ENCODE measurements around the gene RHOBTB1.

Gene RHOBTB1

DNA sequence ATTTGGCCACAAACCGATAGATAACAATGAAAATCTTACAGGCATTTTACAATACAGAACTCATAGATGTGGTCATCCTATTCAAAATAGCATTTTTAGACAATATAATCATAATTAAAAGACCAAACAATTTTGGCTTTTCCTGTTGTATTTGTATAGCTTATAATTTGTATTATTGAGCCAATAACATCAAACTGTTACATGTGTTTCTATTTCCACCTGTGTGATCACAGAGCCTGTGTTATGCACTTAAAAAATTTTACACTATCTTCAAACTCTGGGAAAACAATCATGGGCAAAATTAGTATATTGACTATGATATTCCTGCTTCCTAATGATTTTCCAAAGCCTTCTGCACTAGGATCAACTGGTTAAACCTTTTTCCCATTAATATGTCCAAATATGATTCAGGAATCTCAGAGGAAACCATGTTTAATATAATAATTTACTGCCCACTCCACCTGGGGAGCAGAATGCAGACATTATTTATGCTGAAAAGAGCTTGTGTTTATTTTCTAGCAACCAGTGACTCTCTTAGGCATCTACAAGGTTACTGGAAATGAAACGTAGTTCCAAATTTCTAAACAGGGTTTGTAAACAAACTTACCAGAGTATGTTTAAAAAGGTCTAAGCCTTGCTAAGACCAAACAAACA is 1.7 kb downstream of the RHOBTB1 start:
- no peak for DNase-seq (ENCODE audit: low read depth)

- no peak for DNase-seq (ENCODE audit: low read depth)
These were observed 3.5 kb downstream of the RHOBTB1 start for GRCh38 chr10:60940446-60940845.

DNA sequence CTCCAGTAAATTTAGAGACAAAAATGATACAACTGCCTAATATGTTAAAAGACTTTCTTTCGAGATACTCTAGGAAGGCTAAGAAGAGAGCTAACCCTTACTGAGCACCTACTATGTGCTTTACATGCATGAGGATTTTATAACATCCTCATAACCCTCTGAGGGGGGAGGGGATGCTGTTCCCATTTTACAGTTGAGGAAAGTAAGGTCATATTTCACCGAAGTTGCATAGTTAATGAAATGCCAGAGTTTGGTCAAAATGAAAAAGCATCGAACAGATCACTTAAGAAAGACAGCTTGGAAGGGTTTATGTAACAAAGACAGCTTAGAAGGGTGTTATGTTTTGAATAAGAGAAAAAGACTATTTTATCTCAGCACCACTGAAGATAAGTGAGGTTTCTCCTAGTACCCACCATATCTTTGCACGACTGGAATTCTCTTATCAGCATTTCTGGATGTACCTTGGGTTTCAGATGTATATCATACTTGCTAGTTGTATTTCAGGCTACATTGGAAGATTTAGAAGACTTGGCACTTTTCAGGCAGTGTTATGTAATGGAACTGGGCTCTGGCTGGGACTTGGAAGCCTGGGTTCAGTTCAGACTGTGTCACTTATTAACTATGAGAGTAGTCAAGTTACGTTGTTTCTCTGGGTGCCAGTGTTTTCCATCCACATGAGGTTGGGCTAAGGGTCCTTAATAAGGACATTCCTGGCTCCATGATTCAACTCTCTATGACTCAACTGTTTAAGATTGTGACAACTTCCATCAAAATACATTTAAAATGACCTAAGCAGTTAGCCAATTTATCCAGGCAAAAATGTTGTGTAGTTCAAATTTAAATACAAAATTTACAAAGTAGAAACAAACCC is 6.0 kb downstream of the RHOBTB1 start:
- no peak for DNase-seq (ENCODE audit: low read depth)

DNA sequence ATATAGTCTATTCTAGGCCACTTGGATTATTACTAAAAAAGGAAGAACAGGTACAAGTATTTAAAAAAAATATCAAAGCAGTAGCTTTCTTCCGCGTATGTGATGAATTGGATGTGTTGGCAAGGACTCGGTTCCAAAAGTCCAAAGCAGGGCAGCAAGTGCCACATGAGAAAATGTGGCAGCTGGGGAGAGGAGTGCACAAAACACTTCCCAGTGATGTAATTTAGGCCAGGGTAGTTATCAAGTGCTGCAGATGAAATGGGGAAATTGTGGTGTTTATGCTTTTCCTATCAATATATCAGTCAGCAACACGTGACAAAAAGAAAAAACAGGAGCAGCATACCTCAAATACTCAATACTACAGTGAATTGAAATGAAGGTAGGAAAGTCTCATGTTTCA is 7.0 kb downstream of the RHOBTB1 start:
- DNase-seq (ENCODE audit: low read depth), result no peak

- no peak for DNase-seq (ENCODE audit: low read depth)
These were observed 9.5 kb downstream of the RHOBTB1 start for GRCh38 chr10:60934215-60935175.

DNA sequence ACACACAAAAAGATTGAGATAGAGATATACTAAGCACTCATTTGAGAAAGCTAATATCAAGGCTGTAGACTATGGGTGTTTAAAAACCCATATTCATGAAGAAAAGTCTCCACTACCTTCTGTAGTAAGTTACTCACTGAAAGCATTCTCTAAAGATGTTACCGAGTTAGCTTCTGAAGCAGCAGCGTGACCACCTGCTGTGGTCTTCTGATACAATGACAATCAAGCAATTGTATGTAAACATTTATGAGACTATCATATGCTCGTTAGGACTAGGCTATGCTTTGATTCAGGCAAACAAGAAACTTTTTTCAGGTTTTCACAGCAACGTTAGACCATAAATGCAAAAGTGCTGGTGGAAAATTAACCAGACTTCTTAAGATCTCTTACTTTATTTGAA is 11.2 kb downstream of the RHOBTB1 start:
- DNase-seq (ENCODE audit: low read depth), result no peak

GRCh38 chr10:60930237-60930636 is 13.7 kb downstream of the RHOBTB1 start:
- no peak for DNase-seq (ENCODE audit: low read depth)

DNA sequence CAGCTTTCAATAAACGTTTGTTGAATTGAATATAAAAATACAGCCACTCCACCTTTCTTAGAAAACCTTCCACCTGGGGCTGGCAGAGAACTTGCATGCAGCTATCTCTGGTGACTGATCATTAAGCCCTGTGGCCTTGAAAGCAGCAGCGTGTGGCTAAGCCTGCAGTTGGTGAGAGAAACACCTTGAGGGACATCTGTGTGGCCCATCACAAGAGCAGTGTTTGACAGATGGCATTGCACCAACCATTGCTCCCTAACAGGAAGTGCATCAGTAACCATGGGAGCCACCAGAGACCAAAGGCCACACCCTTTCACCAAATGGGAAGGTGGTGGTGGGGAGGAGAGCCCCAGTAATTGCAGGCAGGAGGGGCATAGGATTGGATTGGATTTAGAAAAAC is 22.4 kb downstream of the RHOBTB1 start:
- DNase-seq (ENCODE audit: low read depth), result no peak

DNA sequence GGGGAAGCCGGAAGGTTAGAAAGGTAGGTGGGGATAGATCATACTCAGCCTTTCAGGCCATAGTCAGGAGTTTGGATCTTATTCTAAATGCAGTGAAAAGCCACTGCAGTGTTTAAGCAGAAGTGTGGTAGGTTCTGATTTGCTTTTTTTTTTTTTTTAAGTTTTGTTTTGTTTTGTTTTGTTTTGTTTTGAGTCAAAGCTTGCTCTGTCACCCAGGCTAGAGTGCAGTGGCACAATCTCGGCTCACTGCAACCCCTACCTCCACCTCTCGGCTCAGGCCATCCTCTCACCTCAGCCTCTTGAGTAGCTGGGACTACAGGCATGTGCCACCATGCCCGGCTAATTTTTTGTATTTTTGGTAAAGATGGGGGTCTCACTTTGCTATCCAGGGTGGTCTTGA is 23.5 kb downstream of the RHOBTB1 start:
- DNase-seq (ENCODE audit: low read depth), result no peak

GRCh38 chr10:60919551-60919950 is 24.4 kb downstream of the RHOBTB1 start:
- DNase-seq (ENCODE audit: low read depth), result no peak

DNA sequence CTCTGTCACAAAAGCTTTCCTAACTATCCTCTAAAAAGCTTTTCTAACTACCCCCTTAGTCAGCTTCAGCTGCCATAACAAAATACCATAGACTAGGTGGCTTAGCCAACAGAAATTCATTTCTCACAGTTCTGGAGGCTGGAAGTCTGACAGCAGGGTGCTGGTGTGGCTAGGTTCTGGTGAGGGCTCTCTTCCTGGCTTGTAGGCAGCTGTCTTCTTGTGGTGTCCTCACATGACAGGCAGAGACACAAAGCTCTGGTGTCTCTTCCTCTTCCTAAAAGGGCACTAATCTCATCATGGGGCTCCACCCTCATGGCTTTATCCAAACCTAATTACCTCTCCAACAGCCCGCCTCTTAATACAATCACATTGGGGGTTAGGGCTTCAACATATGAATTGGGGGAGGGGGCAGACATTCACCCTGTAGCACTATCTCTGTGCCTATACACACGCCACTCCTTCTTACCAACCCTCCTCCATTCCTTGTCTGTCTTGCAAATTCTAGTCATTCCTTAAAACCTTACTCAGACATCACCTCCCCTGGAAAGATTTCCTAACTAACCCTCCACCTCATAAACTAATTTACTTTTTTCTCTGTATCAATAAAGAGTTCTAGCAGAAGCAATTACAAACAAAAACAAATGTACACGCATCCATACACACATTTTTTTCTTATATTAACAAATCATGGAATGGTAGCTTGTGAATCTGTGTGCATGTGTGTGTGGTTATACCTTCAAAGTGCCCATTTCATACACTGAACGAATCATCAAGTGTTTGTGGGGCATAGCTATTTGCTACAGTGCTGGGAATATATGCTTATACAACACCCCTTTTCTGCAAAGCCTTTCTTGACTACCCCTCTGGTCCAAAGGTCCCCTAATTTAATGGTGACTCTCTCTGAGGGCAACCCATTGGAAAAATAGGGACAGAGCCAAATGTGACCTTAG is 26.4 kb downstream of the RHOBTB1 start:
- no peak for DNase-seq (ENCODE audit: low read depth)

- DNase-seq (ENCODE audit: low read depth), result no peak
These were observed 28.0 kb downstream of the RHOBTB1 start for GRCh38 chr10:60916025-60916424.

GRCh38 chr10:60914690-60915141 is 29.3 kb downstream of the RHOBTB1 start:
- DNase-seq (ENCODE audit: low read depth), result no peak

DNA sequence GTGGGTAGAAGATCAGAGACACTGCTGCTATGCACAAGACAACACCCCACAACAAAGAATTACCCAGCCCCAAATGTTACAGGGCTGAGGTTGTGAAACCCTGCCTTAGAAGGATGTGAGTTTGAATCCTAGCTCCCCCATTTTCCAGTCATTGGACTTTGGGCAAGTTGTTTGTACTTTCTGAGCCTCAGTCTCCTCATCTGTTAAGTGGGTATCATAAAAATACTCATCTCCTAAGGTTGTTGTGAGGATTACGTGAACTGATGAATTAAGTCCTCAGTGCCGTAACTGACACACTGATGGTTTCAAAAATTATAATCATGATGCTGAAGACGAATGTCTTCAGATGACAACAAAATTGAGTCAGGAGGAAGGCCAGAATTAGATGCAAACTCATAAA is 30.3 kb downstream of the RHOBTB1 start:
- DNase-seq (ENCODE audit: low read depth), result no peak

DNA sequence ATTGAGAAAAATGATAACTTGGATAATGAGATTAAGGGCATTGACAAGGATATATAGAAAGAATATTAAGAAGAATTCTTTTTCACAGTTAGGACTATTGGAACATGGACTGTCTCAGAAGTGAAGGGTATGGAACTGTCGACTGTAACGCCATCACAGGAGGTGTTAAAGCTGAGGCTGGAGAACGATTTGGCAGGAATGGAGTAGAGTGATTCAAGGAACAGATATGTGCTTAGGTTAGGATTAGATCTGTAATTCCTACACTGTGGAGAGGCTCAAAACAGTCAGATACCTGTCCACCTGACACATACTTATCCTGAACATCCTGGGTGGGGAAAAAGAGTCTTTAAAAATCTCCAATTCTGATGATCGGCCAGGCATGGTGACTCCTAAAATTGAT is 30.9 kb downstream of the RHOBTB1 start:
- DNase-seq (ENCODE audit: low read depth), result no peak

- no peak for DNase-seq (ENCODE audit: low read depth)
These were observed 32.3 kb downstream of the RHOBTB1 start for GRCh38 chr10:60911715-60912114.

DNA sequence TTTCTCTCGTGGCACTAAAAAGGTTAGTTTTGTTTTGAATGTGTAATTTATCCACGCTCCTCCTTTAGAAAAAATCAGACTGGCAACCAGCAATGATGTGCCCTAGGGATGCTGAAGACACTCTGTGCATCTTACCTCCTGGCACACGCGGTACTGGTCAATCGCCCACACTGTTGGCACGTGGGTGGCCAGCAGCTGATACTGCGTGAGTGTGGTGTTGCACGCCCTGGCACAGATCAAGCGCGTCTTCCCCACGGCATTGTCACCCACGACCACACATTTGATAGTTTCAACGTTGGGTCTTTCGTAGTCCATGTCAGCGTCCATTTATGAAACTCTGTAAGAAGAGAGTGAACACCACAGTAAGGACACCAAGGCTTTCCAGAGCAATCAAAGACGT is 32.8 kb downstream of the RHOBTB1 start:
- DNase-seq (ENCODE audit: low read depth), result no peak

GRCh38 chr10:60910543-60910942 is 33.4 kb downstream of the RHOBTB1 start:
- no peak for DNase-seq (ENCODE audit: low read depth)

- DNase-seq (ENCODE audit: low read depth), result no peak
These were observed 35.1 kb downstream of the RHOBTB1 start for GRCh38 chr10:60908896-60909295.

DNA sequence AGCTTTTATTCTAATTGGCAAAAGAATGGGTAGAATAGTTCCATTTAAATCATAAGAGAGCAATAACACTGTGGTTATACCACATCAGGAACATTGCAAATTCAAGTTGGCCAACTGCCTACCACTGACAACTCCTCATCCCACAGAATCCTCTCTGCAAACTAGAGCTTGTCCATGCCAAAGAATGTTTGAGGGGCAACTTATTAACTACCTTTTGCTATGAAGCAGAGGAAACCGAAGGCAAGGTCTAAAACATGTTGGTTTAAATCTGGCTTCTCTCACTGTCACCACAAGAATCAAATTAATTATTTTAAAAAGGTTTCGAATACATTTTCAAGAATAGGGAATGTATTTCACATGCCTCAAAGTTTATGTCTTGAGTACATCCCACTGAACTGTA is 36.0 kb downstream of the RHOBTB1 start:
- no peak for DNase-seq (ENCODE audit: low read depth)

- no peak for DNase-seq (ENCODE audit: low read depth)
These were observed 36.7 kb downstream of the RHOBTB1 start for GRCh38 chr10:60907236-60907635.

Data from activated T-helper 9 cell treated with anti-CD3 and anti-CD28 coated beads, Interleukin-2, amount 50 U/mL, for 16 hours (primary cell).